ENCODE data around the gene ADM. TPM values are rescaled to one million over a fixed set of nuclear protein-coding genes. Genes with fewer than 3 reads are reported as not detected.

ADM gene
- total and polyA plus RNA-seq, 4 donors, result 9.7 to 33.1 (median 22.7) TPM

GRCh38 chr11:10329356-10329755, 24.5 kb downstream of the ADM start:
- TF ChIP-seq REST (IDR thresholded peaks at IDR 0.05) (no peak), EGR1 (IDR thresholded peaks at IDR 0.05; ENCODE audit: low read depth in 2 of 2) (no peak), GABPA (IDR thresholded peaks at IDR 0.05 in 1 of 2, conservative IDR thresholded peaks at IDR 0.05 in 1 of 2) (no peak), NR2F2 (IDR thresholded peaks at IDR 0.05) (no peak), ATF3 (IDR thresholded peaks at IDR 0.05) (no peak), RAD21 (IDR thresholded peaks at IDR 0.05) (no peak), SP1 (IDR thresholded peaks at IDR 0.05) (no peak), TAF1 (conservative IDR thresholded peaks at IDR 0.05) (no peak), FOXA1 (IDR thresholded peaks at IDR 0.05) (no peak), JUND (IDR thresholded peaks at IDR 0.05) (no peak), CTCF (IDR thresholded peaks at IDR 0.05; ENCODE audit: low read depth, low read length, missing input control) (no peak), HNF4A (conservative IDR thresholded peaks at IDR 0.05) (no peak), FOXA2 (IDR thresholded peaks at IDR 0.05) (no peak), RXRA (IDR thresholded peaks at IDR 0.05) (no peak), ZBTB33 (IDR thresholded peaks at IDR 0.05) (no peak), HNF4G (IDR thresholded peaks at IDR 0.05) (no peak)
- 99% methylated on average over 2 of the region's 2 CpGs for WGBS
- no peaks in the 10 kb centered on the region for H3K9me3 ChIP-seq (ENCODE audit: control insufficient read depth in 4 of 4, low read length in 3 of 4)
- no peak overlapping the region for H3K9ac ChIP-seq (ENCODE audit: low read depth in 1 of 2, low read length in 2 of 2)
- H3K4me3 ChIP-seq (ENCODE audit: low read depth in 1 of 3, low read length in 3 of 3), result no peak overlapping the region
- H3K36me3 ChIP-seq (ENCODE audit: control insufficient read depth in 4 of 4, insufficient read depth in 3 of 4, low read depth in 1 of 4, low read length in 3 of 4), result no peaks in the 10 kb centered on the region
- no peak overlapping the region for H3K27ac ChIP-seq (ENCODE audit: low read depth in 1 of 2, low read length in 2 of 2)
- H3K27me3 ChIP-seq (ENCODE audit: control insufficient read depth in 4 of 4, insufficient read depth in 4 of 4, low read length in 3 of 4), result no peaks in the 10 kb centered on the region
- no peak for DNase-seq (ENCODE audit: low spot score)
- peaks cover 15 to 37% (median 31%) of the 10 kb centered on the region in 4 donors for H3K4me1 ChIP-seq (ENCODE audit: control insufficient read depth in 4 of 4, insufficient read depth in 4 of 4, low read length in 3 of 4)

- Histone ChIP-seq H3K27me3 (ENCODE audit: control insufficient read depth in 4 of 4, insufficient read depth in 4 of 4, low read length in 3 of 4) (no peaks in the 10 kb centered on the region), H3K9ac (ENCODE audit: low read depth in 1 of 2, low read length in 2 of 2) (no peak overlapping the region), H3K4me1 (ENCODE audit: control insufficient read depth in 4 of 4, insufficient read depth in 4 of 4, low read length in 3 of 4) (peaks cover 11 to 31% (median 25%) of the 10 kb centered on the region in 4 donors), H3K27ac (ENCODE audit: low read depth in 1 of 2, low read length in 2 of 2) (no peak overlapping the region), H3K4me3 (ENCODE audit: low read depth in 1 of 3, low read length in 3 of 3) (no peak overlapping the region), H3K9me3 (ENCODE audit: control insufficient read depth in 4 of 4, low read length in 3 of 4) (no peaks in the 10 kb centered on the region), H3K36me3 (ENCODE audit: control insufficient read depth in 4 of 4, insufficient read depth in 3 of 4, low read depth in 1 of 4, low read length in 3 of 4) (no peaks in the 10 kb centered on the region)
- no peak for TF ChIP-seq HNF4G (IDR thresholded peaks at IDR 0.05)
- TF ChIP-seq RAD21 (IDR thresholded peaks at IDR 0.05), result no peak
- TF ChIP-seq REST (IDR thresholded peaks at IDR 0.05), result no peak
- no peak for TF ChIP-seq TAF1 (conservative IDR thresholded peaks at IDR 0.05)
- TF ChIP-seq GABPA (IDR thresholded peaks at IDR 0.05 in 1 of 2, conservative IDR thresholded peaks at IDR 0.05 in 1 of 2), result no peak
- TF ChIP-seq MAX (IDR thresholded peaks at IDR 0.05), result no peak
- no peak for TF ChIP-seq ATF3 (IDR thresholded peaks at IDR 0.05)
- TF ChIP-seq JUND (IDR thresholded peaks at IDR 0.05), result no peak
- TF ChIP-seq FOXA1 (IDR thresholded peaks at IDR 0.05), result no peak
- no peak for TF ChIP-seq RXRA (IDR thresholded peaks at IDR 0.05)
- no peak for TF ChIP-seq EGR1 (IDR thresholded peaks at IDR 0.05; ENCODE audit: low read depth in 2 of 2)
- WGBS, result 89% methylated on average over 2 of the region's 2 CpGs
- DNase-seq (ENCODE audit: low spot score), result no peak
Observed at GRCh38 chr11:10329935-10330334, 25.1 kb downstream of the ADM start.

Data from liver (tissue), 9 donors.